Natural killer cell treated with Interleukin-12 subunit alpha and Interleukin-12 subunit beta and Interleukin-15 and Interleukin-18, amount 100 ng/mL, for 72 hours (primary cell): ENCODE data around the gene APC. TPM values are rescaled to one million over a fixed set of nuclear protein-coding genes. Genes with fewer than 3 reads are reported as not detected.
A peak's percentile ranks its signal among the peaks of the same experiment; 100 is the strongest.
"Not testable (repeated sequence)": the region's sequence is repeated elsewhere in the genome, so short reads cannot be mapped to it uniquely, and the experiment has no call there.

Experiments used
- ATAC-seq, 2 donors: fragments of 150-1000 bp; cut with Tn5 transposase in 1 of 2; sonication (Bioruptor Pico), chemical (Tn5 transposase) in 1 of 2; 2 replicates each; pipeline ENCODE4 v1.10.0; 2021
- DNase-seq: peaks from one replicate; pipeline ENCODE4 v3.0.0; 2022; ENCODE audit warnings: low spot score
- H3K27ac Mint-ChIP-seq, 2 donors: 1 replicate in 1 of 2; 2 replicates in 1 of 2; pipeline ENCODE4 v1.8.0; 2022; ENCODE audit warnings: mixed read lengths in 2 of 2, mild to moderate bottlenecking in 1 of 2, moderate library complexity in 1 of 2
- H3K27me3 Mint-ChIP-seq, 2 donors: 1 replicate in 1 of 2; 2 replicates in 1 of 2; pipeline ENCODE4 v1.8.0; 2022; ENCODE audit warnings: mixed read lengths in 2 of 2
- H3K36me3 Mint-ChIP-seq: one replicate; pipeline ENCODE4 v1.8.0; 2022; ENCODE audit warnings: mixed read lengths
- H3K4me1 Mint-ChIP-seq, 2 donors: 1 replicate in 1 of 2; 2 replicates in 1 of 2; pipeline ENCODE4 v1.8.0; 2022; ENCODE audit warnings: low read depth in 2 of 2, mixed read lengths in 2 of 2, mild to moderate bottlenecking in 1 of 2
- H3K4me3 Mint-ChIP-seq: one replicate; pipeline ENCODE4 v1.8.0; 2022; ENCODE audit warnings: mixed read lengths
- H3K9me3 Mint-ChIP-seq: 2 replicates; pipeline ENCODE4 v1.8.0; 2022; ENCODE audit warnings: mixed read lengths
- total RNA-seq, 2 donors: library from RNA; stranded (reverse); gene quantifications; one replicate each; pipeline ENCODE4 v1.2.3, GENCODE V29; 2022

APC gene
- total RNA-seq, 2 donors from 2014 or later, result 31.8 to 38.5 TPM

GRCh38 chr5:112822456-112822855, 84.8 kb downstream of the APC start:
- Mint-ChIP-seq H3K4me3 (no peak overlapping the region), H3K27ac (no peak overlapping the region), H3K36me3 (peaks cover 7% of the 10 kb centered on the region), H3K9me3 (no peaks in the 10 kb centered on the region), H3K27me3 (no peaks in the 10 kb centered on the region), H3K4me1 (no peaks in the 10 kb centered on the region)
- ATAC-seq (no peak), DNase-seq (no peak)

- DNase-seq (no peak), ATAC-seq (no peak)
- Mint-ChIP-seq H3K4me3 (no peak overlapping the region), H3K27me3 (no peaks in the 10 kb centered on the region), H3K27ac (peak overlapping the region in 1 of 2 donors; percentile 6), H3K9me3 (no peaks in the 10 kb centered on the region), H3K4me1 (no peaks in the 10 kb centered on the region), H3K36me3 (peaks cover 7% of the 10 kb centered on the region)
Measured at GRCh38 chr5:112823181-112823580, 85.5 kb downstream of the APC start.

GRCh38 chr5:112823656-112824055, 86.0 kb downstream of the APC start:
- no peak overlapping the region for H3K4me3 Mint-ChIP-seq
- ATAC-seq (no peak), DNase-seq (no peak)
- no peaks in the 10 kb centered on the region for H3K27me3 Mint-ChIP-seq
- H3K9me3 Mint-ChIP-seq, result no peaks in the 10 kb centered on the region
- H3K36me3 Mint-ChIP-seq, result peaks cover 7% of the 10 kb centered on the region
- H3K4me1 Mint-ChIP-seq, result no peaks in the 10 kb centered on the region
- peak overlapping the region in 1 of 2 donors; percentile 6 for H3K27ac Mint-ChIP-seq

- Mint-ChIP-seq H3K4me3 (no peak overlapping the region), H3K9me3 (no peaks in the 10 kb centered on the region), H3K27ac (no peak overlapping the region), H3K36me3 (peaks cover 7% of the 10 kb centered on the region), H3K4me1 (no peaks in the 10 kb centered on the region), H3K27me3 (no peaks in the 10 kb centered on the region)
- ATAC-seq (no peak), DNase-seq (no peak)
Measured at GRCh38 chr5:112824197-112824596, 86.5 kb downstream of the APC start.

- no peak overlapping the region for H3K4me3 Mint-ChIP-seq
- H3K36me3 Mint-ChIP-seq, result peaks cover under 1% of the 10 kb centered on the region
- no peaks in the 10 kb centered on the region for H3K27me3 Mint-ChIP-seq
- no peaks in the 10 kb centered on the region for H3K4me1 Mint-ChIP-seq
- DNase-seq, result no peak
- ATAC-seq, result no peak
- no peaks in the 10 kb centered on the region for H3K9me3 Mint-ChIP-seq
- peak overlapping the region in 1 of 2 donors; percentile 14 for H3K27ac Mint-ChIP-seq
Measured at GRCh38 chr5:112830378-112830777, 92.7 kb downstream of the APC start.

GRCh38 chr5:112833971-112834370, 96.3 kb downstream of the APC start:
- no peaks in the 10 kb centered on the region for H3K27me3 Mint-ChIP-seq
- no peaks in the 10 kb centered on the region for H3K4me1 Mint-ChIP-seq

GRCh38 chr5:112844489-112844888, 106.8 kb downstream of the APC start:
- Mint-ChIP-seq H3K4me3 (no peak overlapping the region), H3K36me3 (no peaks in the 10 kb centered on the region), H3K27me3 (peaks cover 0 to 3% of the 10 kb centered on the region in 2 donors), H3K4me1 (peaks cover 4 to 5% of the 10 kb centered on the region in 2 donors), H3K9me3 (no peaks in the 10 kb centered on the region), H3K27ac (no peak overlapping the region)
- DNase-seq (no peak), ATAC-seq (no peak)

More at GRCh38 chr5:112833971-112834370, 96.3 kb downstream of the APC start:
- DNase-seq (no peak), ATAC-seq (no peak)
- no peak overlapping the region for H3K27ac Mint-ChIP-seq
- H3K36me3 Mint-ChIP-seq, result peaks cover 16% of the 10 kb centered on the region
- H3K9me3 Mint-ChIP-seq, result no peaks in the 10 kb centered on the region
- no peak overlapping the region for H3K4me3 Mint-ChIP-seq

- Mint-ChIP-seq H3K4me1 (peaks cover 4 to 5% of the 10 kb centered on the region in 2 donors), H3K4me3 (no peak overlapping the region), H3K27ac (no peak overlapping the region), H3K9me3 (no peaks in the 10 kb centered on the region), H3K36me3 (no peaks in the 10 kb centered on the region), H3K27me3 (peaks cover 0 to 4% of the 10 kb centered on the region in 2 donors)
- ATAC-seq (no peak), DNase-seq (no peak)
Measured at GRCh38 chr5:112846556-112846955, 108.9 kb downstream of the APC start.

GRCh38 chr5:112847306-112847705, 109.6 kb downstream of the APC start:
- Mint-ChIP-seq H3K27me3 (peaks cover 0 to 7% of the 10 kb centered on the region in 2 donors), H3K9me3 (no peaks in the 10 kb centered on the region), H3K27ac (no peak overlapping the region)

GRCh38 chr5:112848116-112848811, 110.6 kb downstream of the APC start:
- ATAC-seq (peak; percentile 76 to 84), DNase-seq (no peak)
- peak overlapping the region in 1 of 2 donors; percentile 58 for H3K27ac Mint-ChIP-seq
- no peak overlapping the region for H3K4me3 Mint-ChIP-seq
- no peaks in the 10 kb centered on the region for H3K9me3 Mint-ChIP-seq
- H3K27me3 Mint-ChIP-seq, result peaks cover 0 to 10% of the 10 kb centered on the region in 2 donors
- peaks cover 4 to 5% of the 10 kb centered on the region in 2 donors for H3K4me1 Mint-ChIP-seq
- H3K36me3 Mint-ChIP-seq, result no peaks in the 10 kb centered on the region

More at GRCh38 chr5:112847306-112847705, 109.6 kb downstream of the APC start:
- Mint-ChIP-seq H3K36me3 (no peaks in the 10 kb centered on the region), H3K4me1 (peaks cover 4 to 5% of the 10 kb centered on the region in 2 donors), H3K4me3 (no peak overlapping the region)
- DNase-seq, result no peak
- ATAC-seq, result no peak

GRCh38 chr5:112849912-112850311, 112.2 kb downstream of the APC start:
- no peak overlapping the region for H3K27ac Mint-ChIP-seq
- ATAC-seq (no peak), DNase-seq (no peak)
- peaks cover 5 to 14% of the 10 kb centered on the region in 2 donors for H3K27me3 Mint-ChIP-seq
- no peaks in the 10 kb centered on the region for H3K9me3 Mint-ChIP-seq
- peaks cover 4 to 5% of the 10 kb centered on the region in 2 donors for H3K4me1 Mint-ChIP-seq
- H3K36me3 Mint-ChIP-seq, result peaks cover 5% of the 10 kb centered on the region
- no peak overlapping the region for H3K4me3 Mint-ChIP-seq

GRCh38 chr5:112854651-112855050, 117.0 kb downstream of the APC start:
- Mint-ChIP-seq H3K27me3 (peaks cover 31 to 35% of the 10 kb centered on the region in 2 donors), H3K4me3 (no peak overlapping the region), H3K9me3 (peaks cover 3% of the 10 kb centered on the region), H3K36me3 (peaks cover 10% of the 10 kb centered on the region), H3K4me1 (peaks cover 0 to 3% of the 10 kb centered on the region in 2 donors), H3K27ac (no peak overlapping the region)
- ATAC-seq (no peak), DNase-seq (no peak)

GRCh38 chr5:112857866-112858265, 120.2 kb downstream of the APC start:
- ATAC-seq, result no peak
- Mint-ChIP-seq H3K27me3 (peaks cover 29 to 31% of the 10 kb centered on the region in 2 donors), H3K36me3 (peaks cover 21% of the 10 kb centered on the region), H3K27ac (no peak overlapping the region), H3K4me1 (peaks cover 16 to 21% of the 10 kb centered on the region in 2 donors), H3K9me3 (peaks cover 3% of the 10 kb centered on the region), H3K4me3 (no peak overlapping the region)
- no peak for DNase-seq

- Mint-ChIP-seq H3K4me3 (peak overlapping the region; percentile 97), H3K36me3 (peaks cover 24% of the 10 kb centered on the region), H3K4me1 (peaks cover 27 to 35% of the 10 kb centered on the region in 2 donors), H3K27me3 (peaks cover 18 to 19% of the 10 kb centered on the region in 2 donors), H3K27ac (peak overlapping the region; percentile 93 to 98)
- not testable (repeated sequence) for ATAC-seq, H3K9me3 Mint-ChIP-seq, DNase-seq
Measured at GRCh38 chr5:112860571-112860928, 122.9 kb downstream of the APC start.
